Mesothelial cell of epicardium (in vitro differentiated cells): ENCODE measurements around the gene SLC2A10. TPM values are rescaled to one million over a fixed set of nuclear protein-coding genes. Genes with fewer than 3 reads are reported as not detected.

Source experiments
- DNase-seq, 2 experiments: peaks; one replicate each; pipeline ENCODE4 v3.0.0; 2021; ENCODE audit warnings: low spot score in 2 of 2; ENCODE audit not compliant: unreplicated experiment in 2 of 2
- H3K27ac Mint-ChIP-seq: 2 replicates; pipeline ENCODE4 v1.8.0; 2021; ENCODE audit warnings: mixed read lengths
- H3K27me3 Mint-ChIP-seq: 2 replicates; pipeline ENCODE4 v1.8.0; 2021; ENCODE audit warnings: low read depth, mixed read lengths
- H3K36me3 Mint-ChIP-seq: 2 replicates; pipeline ENCODE4 v1.8.0; 2021; ENCODE audit warnings: mixed read lengths
- H3K4me1 Mint-ChIP-seq: 2 replicates; pipeline ENCODE4 v1.8.0; 2021; ENCODE audit warnings: mixed read lengths
- H3K4me3 Mint-ChIP-seq: 2 replicates; pipeline ENCODE4 v1.8.0; 2021; ENCODE audit warnings: mild to moderate bottlenecking, moderate library complexity, mixed read lengths
- H3K9me3 Mint-ChIP-seq: 2 replicates; pipeline ENCODE4 v1.8.0; 2021; ENCODE audit warnings: mixed read lengths
- total RNA-seq: library from RNA; stranded (reverse); gene quantifications from 3 replicates; pipeline ENCODE4 v1.2.1, GENCODE V29; 2021
- TF ChIP-seq, protein P1 (sequence below): fragments of 200-600 bp; sonication (generic); IDR thresholded peaks from one replicate; pipeline ENCODE4 v1.5.0; 2021; ENCODE audit warnings: antibody characterized with exemption; ENCODE audit not compliant: unreplicated experiment

SLC2A10 gene
- total RNA-seq, 1 donor from 2014 or later: 21.7 TPM

DNA sequence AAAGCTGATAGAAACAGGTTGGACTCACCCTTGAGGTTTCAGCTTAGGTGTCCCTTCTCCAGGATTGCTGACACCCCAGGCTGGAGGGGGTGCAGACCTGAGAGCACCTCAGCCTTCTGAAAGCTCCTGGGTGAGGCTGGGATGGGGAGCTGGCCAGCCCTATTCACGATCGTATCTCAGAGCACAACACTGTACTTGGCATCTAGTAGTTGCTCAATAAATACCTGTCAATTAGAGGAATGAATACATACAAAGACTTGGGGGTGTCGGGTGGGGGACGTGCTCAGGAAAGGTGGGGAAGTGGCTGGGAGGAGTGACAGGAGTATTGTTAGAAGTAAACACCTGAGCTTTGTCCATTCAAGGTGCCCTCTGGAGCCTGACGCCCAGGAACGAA is 61.7 kb downstream of the SLC2A10 start:
- H3K27me3 Mint-ChIP-seq: peaks cover 21% of the 10 kb centered on the region
- H3K4me3 Mint-ChIP-seq: no peak overlapping the region
- no peak for DNase-seq
- no peaks in the 10 kb centered on the region for H3K36me3 Mint-ChIP-seq
- H3K4me1 Mint-ChIP-seq: no peaks in the 10 kb centered on the region
- TF ChIP-seq, protein P1, sequence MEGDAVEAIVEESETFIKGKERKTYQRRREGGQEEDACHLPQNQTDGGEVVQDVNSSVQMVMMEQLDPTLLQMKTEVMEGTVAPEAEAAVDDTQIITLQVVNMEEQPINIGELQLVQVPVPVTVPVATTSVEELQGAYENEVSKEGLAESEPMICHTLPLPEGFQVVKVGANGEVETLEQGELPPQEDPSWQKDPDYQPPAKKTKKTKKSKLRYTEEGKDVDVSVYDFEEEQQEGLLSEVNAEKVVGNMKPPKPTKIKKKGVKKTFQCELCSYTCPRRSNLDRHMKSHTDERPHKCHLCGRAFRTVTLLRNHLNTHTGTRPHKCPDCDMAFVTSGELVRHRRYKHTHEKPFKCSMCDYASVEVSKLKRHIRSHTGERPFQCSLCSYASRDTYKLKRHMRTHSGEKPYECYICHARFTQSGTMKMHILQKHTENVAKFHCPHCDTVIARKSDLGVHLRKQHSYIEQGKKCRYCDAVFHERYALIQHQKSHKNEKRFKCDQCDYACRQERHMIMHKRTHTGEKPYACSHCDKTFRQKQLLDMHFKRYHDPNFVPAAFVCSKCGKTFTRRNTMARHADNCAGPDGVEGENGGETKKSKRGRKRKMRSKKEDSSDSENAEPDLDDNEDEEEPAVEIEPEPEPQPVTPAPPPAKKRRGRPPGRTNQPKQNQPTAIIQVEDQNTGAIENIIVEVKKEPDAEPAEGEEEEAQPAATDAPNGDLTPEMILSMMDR: no peak
- peaks cover 5% of the 10 kb centered on the region for H3K9me3 Mint-ChIP-seq
- no peak overlapping the region for H3K27ac Mint-ChIP-seq

DNA sequence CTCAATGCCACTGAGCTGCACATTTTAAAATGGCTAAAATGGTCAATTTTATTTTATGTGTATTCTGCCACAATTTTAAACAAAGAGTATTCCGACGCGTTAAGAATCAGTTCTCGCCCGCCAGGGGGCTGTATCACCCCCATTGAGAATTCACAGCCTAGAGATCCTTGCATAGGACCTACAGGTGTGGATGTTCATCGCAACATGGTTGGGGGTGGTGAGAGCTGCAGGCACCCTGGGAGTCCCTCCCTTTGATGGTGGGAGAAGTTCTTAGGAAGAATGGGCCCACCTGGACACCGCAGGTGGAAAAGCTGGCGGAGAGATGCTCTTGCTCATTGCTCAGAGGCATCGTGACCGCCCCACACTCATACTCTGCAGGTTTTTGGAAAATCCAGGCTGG is 63.5 kb downstream of the SLC2A10 start:
- Mint-ChIP-seq H3K9me3 (peaks cover 5% of the 10 kb centered on the region), H3K4me1 (no peaks in the 10 kb centered on the region), H3K4me3 (no peak overlapping the region), H3K27me3 (peaks cover 25% of the 10 kb centered on the region), H3K36me3 (no peaks in the 10 kb centered on the region), H3K27ac (no peak overlapping the region)
- TF ChIP-seq, protein P1: peak; percentile 15
- no peak for DNase-seq

DNA sequence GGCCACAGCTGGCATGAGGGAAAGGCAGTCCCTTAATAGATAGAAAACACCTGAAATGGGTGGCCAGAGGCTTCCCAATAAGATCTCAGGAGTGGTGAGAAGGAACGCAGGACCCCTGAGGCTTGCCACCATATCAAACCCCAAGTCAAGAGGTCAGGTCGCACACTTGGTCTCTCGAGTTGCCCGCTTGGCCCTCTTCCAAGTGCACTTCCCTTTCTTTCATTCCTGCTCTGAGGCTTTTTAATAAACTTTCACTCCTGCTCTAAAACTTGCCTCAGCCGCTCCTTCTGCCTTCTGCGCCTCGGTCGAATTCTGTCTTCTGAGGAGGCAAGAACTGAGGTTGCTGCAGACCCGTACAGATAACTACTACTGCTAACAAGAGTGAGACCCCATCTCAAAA is 64.2 kb downstream of the SLC2A10 start:
- Mint-ChIP-seq H3K36me3 (no peaks in the 10 kb centered on the region), H3K4me1 (no peaks in the 10 kb centered on the region), H3K27me3 (peaks cover 25% of the 10 kb centered on the region), H3K9me3 (peaks cover 5% of the 10 kb centered on the region), H3K4me3 (no peak overlapping the region), H3K27ac (no peak overlapping the region)
- no peak for DNase-seq
- TF ChIP-seq, protein P1: no peak

DNA sequence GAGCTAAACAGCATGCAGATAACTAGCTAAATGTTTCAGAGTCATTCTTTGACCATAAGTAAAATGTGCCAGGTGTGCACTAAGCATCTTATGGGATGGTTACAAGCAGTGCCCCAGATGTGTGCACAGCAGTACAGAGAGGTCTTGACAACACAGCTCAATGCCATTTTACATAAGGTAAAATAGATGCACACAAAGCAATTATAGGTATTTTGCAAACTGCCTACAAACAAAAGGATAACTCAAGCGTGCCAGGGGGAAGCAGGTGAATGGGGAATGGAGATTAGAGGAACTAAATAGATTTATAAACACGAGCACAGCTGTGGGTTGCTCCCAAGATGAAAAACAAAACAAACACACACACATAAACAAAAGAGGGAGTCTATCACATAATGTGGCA is 64.8 kb downstream of the SLC2A10 start:
- no peaks in the 10 kb centered on the region for H3K4me1 Mint-ChIP-seq
- TF ChIP-seq, protein P1: no peak
- H3K9me3 Mint-ChIP-seq: peaks cover 5% of the 10 kb centered on the region
- no peak for DNase-seq
- no peak overlapping the region for H3K27ac Mint-ChIP-seq
- peaks cover 25% of the 10 kb centered on the region for H3K27me3 Mint-ChIP-seq
- H3K36me3 Mint-ChIP-seq: no peaks in the 10 kb centered on the region
- no peak overlapping the region for H3K4me3 Mint-ChIP-seq

DNA sequence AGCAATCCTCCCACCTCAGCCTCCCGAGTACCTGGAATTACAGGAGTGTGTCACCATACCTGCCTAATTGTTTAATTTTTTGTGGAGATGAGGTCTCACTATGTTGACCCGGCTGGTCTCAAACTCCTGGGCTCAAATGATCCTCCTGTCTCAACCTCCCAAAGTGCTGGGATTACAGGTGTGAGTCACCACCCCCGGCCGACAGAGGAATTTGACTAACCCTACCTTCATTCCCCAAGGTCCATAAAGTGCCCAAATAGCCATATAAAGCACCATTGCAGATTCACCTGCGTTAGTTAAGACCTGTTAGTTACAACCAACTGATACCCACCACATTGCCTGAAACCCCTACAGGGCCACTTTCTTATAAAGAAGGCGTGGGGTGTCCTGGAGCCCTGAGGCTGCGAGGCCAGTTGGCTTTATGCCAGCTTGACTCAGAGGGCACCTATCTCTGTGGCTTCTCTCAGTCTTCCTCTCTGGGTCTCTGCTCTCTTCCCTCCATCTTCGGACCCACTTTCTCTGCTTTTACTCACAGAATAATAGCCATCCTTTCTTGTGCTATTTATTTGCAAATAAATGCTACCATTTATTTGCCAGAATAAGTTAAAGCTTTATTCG is 65.6 kb downstream of the SLC2A10 start:
- Mint-ChIP-seq H3K36me3 (no peaks in the 10 kb centered on the region), H3K27ac (no peak overlapping the region), H3K27me3 (peaks cover 25% of the 10 kb centered on the region), H3K4me1 (no peaks in the 10 kb centered on the region), H3K9me3 (peaks cover 5% of the 10 kb centered on the region), H3K4me3 (no peak overlapping the region)
- DNase-seq: no peak
- TF ChIP-seq, protein P1: no peak

DNA sequence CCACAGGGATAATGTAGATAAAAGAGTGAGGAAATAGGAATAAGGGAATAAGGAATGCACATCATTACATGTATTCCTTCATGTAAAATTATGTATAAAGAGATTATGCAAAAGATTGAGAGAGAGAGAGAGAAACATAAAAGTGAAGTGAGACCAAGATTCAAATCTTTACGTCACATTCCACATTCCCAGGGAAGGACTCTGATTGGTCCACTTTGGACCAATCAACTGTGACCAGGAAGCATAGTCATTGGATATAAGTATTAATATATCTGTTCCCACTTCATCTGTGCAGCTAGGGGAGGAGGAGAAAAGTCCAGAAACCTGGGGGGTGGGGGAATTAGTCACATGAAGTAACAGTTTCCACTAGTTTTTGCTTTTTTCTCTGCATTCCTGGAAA is 66.4 kb downstream of the SLC2A10 start:
- Mint-ChIP-seq H3K36me3 (no peaks in the 10 kb centered on the region), H3K27me3 (peaks cover 21% of the 10 kb centered on the region), H3K27ac (no peak overlapping the region), H3K4me1 (no peaks in the 10 kb centered on the region), H3K9me3 (peaks cover 5% of the 10 kb centered on the region), H3K4me3 (no peak overlapping the region)
- no peak for DNase-seq
- TF ChIP-seq, protein P1: no peak
